K562 (cell line): ENCODE measurements around the gene CCDC97. TPM values are rescaled to one million over a fixed set of nuclear protein-coding genes. Genes with fewer than 3 reads are reported as not detected.

ENCODE experiments used
- ATAC-seq: fragments of 200-7000 bp; cut with Tn5 transposase; 3 replicates; pipeline ENCODE4 v1.9.1; 2020; ENCODE audit warnings: moderate library complexity
- BruUV-seq: library from RNA; stranded (reverse); fragments of 400-500 nt; replicated peaks from 2 replicates; lab custom pipeline; 2021; lab: Mats Ljungman, UMichigan
- CTCF ChIA-PET: fragments of 300-600 bp; formaldehyde crosslinking; extraction: SDS; loops from one replicate; lab custom pipeline; 2021; ENCODE audit warnings: low intra/inter-chr PET ratio; lab: Yijun Ruan, JAX
- POLR2A ChIA-PET: fragments of 300-600, 350-650 bp; sonication (Branson Sonifier 250); formaldehyde crosslinking; extraction: SDS; loops from one replicate; lab custom pipeline; 2021; ENCODE audit warnings: antibody characterized with exemption, inconsistent platforms; lab: Yijun Ruan, JAX
- DNase-seq, 4 experiments: peaks; one replicate each; pipeline versions ENCODE4 v3.0.0 to v3.0.0-alpha.2; 2011 to 2018; ENCODE audit warnings: low spot score in 3 of 4, mixed read lengths in 3 of 4; ENCODE audit errors: extremely low read depth in 1 of 4
- FAIRE-seq: peaks from 2 replicates; lab custom pipeline; 2011; peaks lifted over from hg19 to GRCh38; lab: Jason Lieb, UNC
- H2AFZ ChIP-seq: 2 replicates; pipeline ENCODE4 v1.6.0; 2011; ENCODE audit warnings: low read depth, low read length, control low read depth, inconsistent platforms
- H3K27ac ChIP-seq: fragments of 200-600 bp; 3 replicates; pipeline ENCODE4 v1.8.0; 2011; ENCODE audit warnings: low read depth, mild to moderate bottlenecking, control low read depth, inconsistent platforms, low read length, moderate library complexity, mixed read lengths; ENCODE audit errors: extremely low read depth
- H3K27me3 ChIP-seq, 2 experiments: fragments of 300-600 bp in 1 of 2; 2 replicates in 1 of 2; 3 replicates in 1 of 2; pipeline versions ENCODE4 v1.6.0 to v1.8.0; 2011; ENCODE audit warnings: inconsistent platforms in 2 of 2, low read length in 2 of 2, mild to moderate bottlenecking in 1 of 2, mixed read lengths in 1 of 2, moderate library complexity in 1 of 2; ENCODE audit not compliant: control insufficient read depth in 2 of 2, insufficient read depth in 2 of 2
- H3K36me3 ChIP-seq: fragments of 300-600 bp; 3 replicates; pipeline ENCODE4 v1.8.0; 2011; ENCODE audit warnings: mild to moderate bottlenecking, low read length, inconsistent platforms; ENCODE audit not compliant: control insufficient read depth, insufficient read depth
- H3K4me1 ChIP-seq, 2 experiments: fragments of 200-600 bp in 1 of 2; replicated peaks in 1 of 2; 2 replicates in 1 of 2; 3 replicates in 1 of 2; pipeline versions ENCODE4 v1.5.1 to v1.8.0; 2011; ENCODE audit warnings: inconsistent platforms in 2 of 2, low read length in 2 of 2, mild to moderate bottlenecking in 1 of 2, mixed read lengths in 1 of 2, moderate library complexity in 1 of 2; ENCODE audit not compliant: control insufficient read depth in 2 of 2, insufficient read depth in 2 of 2
- H3K4me2 ChIP-seq: 2 replicates; pipeline ENCODE4 v1.6.1; 2011; ENCODE audit warnings: low read length, control low read depth, inconsistent platforms, mixed read lengths; ENCODE audit not compliant: insufficient read depth
- H3K4me3 ChIP-seq: fragments of 200-600 bp; sonication (generic), shearing (Covaris generic); 2 replicates; pipeline ENCODE4 v1.5.1; 2016; ENCODE audit warnings: control low read depth, inconsistent platforms
- H3K79me2 ChIP-seq: fragments of 200-600 bp; 3 replicates; pipeline ENCODE4 v1.8.0; 2011; ENCODE audit warnings: low read length, inconsistent platforms; ENCODE audit not compliant: control insufficient read depth, insufficient read depth
- H3K9ac ChIP-seq, 2 experiments: 2 replicates each; pipeline versions ENCODE4 v1.6.0 to v1.6.1; 2011; ENCODE audit warnings: low read depth in 2 of 2, low read length in 2 of 2, control low read depth in 1 of 2, inconsistent platforms in 1 of 2, mild to moderate bottlenecking in 1 of 2, mixed read lengths in 1 of 2; ENCODE audit not compliant: insufficient read depth in 1 of 2
- H3K9me1 ChIP-seq: one replicate; pipeline ENCODE4 v1.6.0; 2011; ENCODE audit warnings: inconsistent platforms, mild to moderate bottlenecking, low read length, moderate library complexity; ENCODE audit not compliant: control insufficient read depth, insufficient read depth
- H3K9me3 ChIP-seq: replicated peaks from 2 replicates; pipeline ENCODE4 v1.5.1; 2011; ENCODE audit warnings: low read depth, low read length, inconsistent platforms; ENCODE audit not compliant: control insufficient read depth, insufficient read depth
- H4K20me1 ChIP-seq: replicated peaks from 2 replicates; pipeline ENCODE4 v1.6.1; 2011; ENCODE audit warnings: low read length, inconsistent platforms, mixed read lengths; ENCODE audit not compliant: control insufficient read depth, insufficient read depth
- ATF1 ChIP-seq, 2 experiments: fragments of 450-650 bp in 1 of 2; IDR thresholded peaks; 2 replicates each; pipeline ENCODE4 v1.6.1; 2016; ENCODE audit warnings: missing compliant biosample characterization in 1 of 2, missing genetic modification characterization in 1 of 2
- CTBP1 ChIP-seq: fragments of 450-650 bp; IDR thresholded peaks from 2 replicates; pipeline ENCODE4 v1.6.1; 2016; ENCODE audit warnings: borderline replicate concordance
- ESRRA ChIP-seq: fragments of 450-650 bp; IDR thresholded peaks from 2 replicates; pipeline ENCODE4 v1.6.1; 2014; ENCODE audit warnings: low read depth, mild to moderate bottlenecking, moderate library complexity, borderline replicate concordance
- WGBS: fragments of 100-300 bp; shearing (Covaris generic); methylation state at CpG from one replicate; pipeline ENCODE4 v1.1.6; 2016; ENCODE audit warnings: low coverage, mixed read lengths; ENCODE audit not compliant: insufficient coverage; ENCODE audit errors: missing lambda C conversion rate; 5-methylcytosine and 5-hydroxymethylcytosine counted together
- in situ Hi-C: fragments of 300-500 bp; cut with MboI; formaldehyde crosslinking; loops from 4 replicates; pipeline ENCODE4 v1.15.0; 2018; ENCODE audit warnings: inconsistent platforms, mixed read lengths
- intact Hi-C: fragments of 100-400 bp; cut with micrococcal nuclease; formaldehyde crosslinking; loops from 2 replicates; pipeline ENCODE4 v1.14.2; 2022
- polyA plus RNA-seq, 8 experiments: library from polyadenylated mRNA; depleted of rRNA in 4 of 8; stranded (reverse) in 5 of 8; unstranded in 3 of 8; fragments of >200 nt; fragmentation: Nextera tagmentation in 2 of 8; fragmentation: Illumina TruSeq in 1 of 8; extraction: Ambion mirVana in 2 of 8; extraction: Trizol in 1 of 8; gene quantifications; 2 replicates each; pipeline versions ENCODE4 v1.2.1 to v1.2.3, GENCODE V29; 2011 to 2014; ENCODE audit warnings: inconsistent platforms in 1 of 8, missing spikeins in 1 of 8
- total RNA-seq, 7 experiments: library from RNA; depleted of rRNA in 6 of 7; stranded (reverse); fragments of >200 nt in 6 of 7; fragmentation: Illumina TruSeq in 2 of 7; extraction: Trizol in 2 of 7; gene quantifications; 2 replicates each; pipeline versions ENCODE4 v1.2.1 to v1.2.3, GENCODE V29; 2011 to 2021; ENCODE audit warnings: low replicate concordance in 1 of 7
- TF ChIP-seq, protein P1 (sequence below): fragments of 450-650 bp; IDR thresholded peaks from 2 replicates; pipeline ENCODE4 v1.6.1; 2017; ENCODE audit warnings: mild to moderate bottlenecking, moderate library complexity
- TF ChIP-seq, protein P2 (sequence below), 2 experiments: fragments of 450-650 bp; conservative IDR thresholded peaks; 2 replicates each; pipeline ENCODE4 v1.6.1; 2017; ENCODE audit warnings: mild to moderate bottlenecking in 2 of 2, moderate library complexity in 2 of 2

Gene CCDC97
- total and polyA plus RNA-seq, 9 of the 15 experiments (the other 6 are each of a cell fraction or from before 2014, with no cell fraction given), result 0.60 to 16.5 (median 7.0) TPM

DNA sequence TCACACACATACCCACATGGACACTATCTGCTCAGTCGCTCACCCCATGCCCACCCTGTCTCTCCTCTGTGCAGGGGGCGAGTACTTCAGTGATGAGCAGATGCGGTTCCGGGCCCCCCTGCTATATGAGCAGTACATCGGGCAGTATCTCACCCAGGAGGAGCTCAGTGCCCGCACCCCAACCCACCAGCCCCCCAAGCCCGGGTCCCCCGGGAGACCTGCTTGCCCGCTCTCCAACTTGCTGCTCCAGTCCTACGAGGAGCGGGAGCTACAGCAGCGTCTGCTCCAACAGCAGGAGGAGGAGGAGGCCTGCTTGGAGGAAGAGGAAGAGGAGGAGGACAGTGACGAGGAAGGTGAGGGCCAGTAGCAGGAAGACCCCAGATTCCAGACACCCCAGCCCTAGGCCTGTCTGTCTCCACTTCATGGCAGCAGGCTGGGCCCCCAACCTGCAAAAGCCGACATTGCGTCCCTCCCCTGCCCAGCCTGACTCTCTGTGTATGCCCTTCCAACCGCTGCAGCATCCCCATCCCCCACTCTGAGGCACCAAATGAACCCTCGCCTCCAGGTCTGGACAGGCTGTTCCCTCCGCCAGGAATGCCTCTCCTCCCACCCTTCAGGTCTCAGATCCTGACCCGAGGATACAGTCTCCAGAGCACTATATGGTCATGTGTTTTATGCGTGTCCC lies 9.7 kb downstream of the CCDC97 start:
- peaks cover 33 to 43% of the 10 kb centered on the region in 2 experiments for H3K4me1 ChIP-seq
- ChIA-PET CTCF (interaction anchor here (0.6 kb wide), 1 partner anchor 546 kb away, joined by 3 read pairs; no protein-coding TSS in a partner anchor), POLR2A (interaction anchor here (0.7 to 1.0 kb wide), 2 partner anchors 9 to 15 kb away, joined by 3 read pairs; partner anchors contain the start of gene CCDC97)
- H3K9me3 ChIP-seq, result no peaks in the 10 kb centered on the region; the same call in 1 of the 2 replicates
- H3K4me3 ChIP-seq, result no peak overlapping the region
- DNase-seq (no peak), FAIRE-seq (no peak), ATAC-seq (no peak)
- H2AFZ ChIP-seq, result no peak overlapping the region
- H3K27me3 ChIP-seq, result no peaks in the 10 kb centered on the region
- H3K9me1 ChIP-seq, result peaks cover 5% of the 10 kb centered on the region
- H3K79me2 ChIP-seq, result peaks cover 24% of the 10 kb centered on the region; the same call in 2 of the 3 replicates
- H3K4me2 ChIP-seq, result no peak overlapping the region
- BruUV-seq, result no TSS peak
- in situ Hi-C loops (loop anchor here (25.0 kb wide), 1 partner anchor 243 kb away; no protein-coding TSS in a partner anchor), intact Hi-C loops (loop anchor here (5.0 to 10.0 kb wide), 2 partner anchors 118 to 245 kb away; partner anchors contain the start of gene DMAC2)
- 89% methylated on average over 18 of the region's 20 CpGs for WGBS
- peaks cover 81% of the 10 kb centered on the region for H3K36me3 ChIP-seq
- H4K20me1 ChIP-seq, result peaks cover 6% of the 10 kb centered on the region; the same call in 1 of the 2 replicates
- peak overlapping the region in 1 of 2 experiments; percentile 59; a peak in 2 of 4 replicates for H3K9ac ChIP-seq
- no peak overlapping the region for H3K27ac ChIP-seq
- TF ChIP-seq, protein P1, sequence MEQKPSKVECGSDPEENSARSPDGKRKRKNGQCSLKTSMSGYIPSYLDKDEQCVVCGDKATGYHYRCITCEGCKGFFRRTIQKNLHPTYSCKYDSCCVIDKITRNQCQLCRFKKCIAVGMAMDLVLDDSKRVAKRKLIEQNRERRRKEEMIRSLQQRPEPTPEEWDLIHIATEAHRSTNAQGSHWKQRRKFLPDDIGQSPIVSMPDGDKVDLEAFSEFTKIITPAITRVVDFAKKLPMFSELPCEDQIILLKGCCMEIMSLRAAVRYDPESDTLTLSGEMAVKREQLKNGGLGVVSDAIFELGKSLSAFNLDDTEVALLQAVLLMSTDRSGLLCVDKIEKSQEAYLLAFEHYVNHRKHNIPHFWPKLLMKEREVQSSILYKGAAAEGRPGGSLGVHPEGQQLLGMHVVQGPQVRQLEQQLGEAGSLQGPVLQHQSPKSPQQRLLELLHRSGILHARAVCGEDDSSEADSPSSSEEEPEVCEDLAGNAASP, result no peak
- TF ChIP-seq ESRRA (no peak), CTBP1 (no peak), ATF1 (CRISPR knock-in tag; IDR thresholded peaks at IDR 0.05) (no peak), ATF1 (tag; IDR thresholded peaks at IDR 0.05) (no peak)
- TF ChIP-seq, protein P2, sequence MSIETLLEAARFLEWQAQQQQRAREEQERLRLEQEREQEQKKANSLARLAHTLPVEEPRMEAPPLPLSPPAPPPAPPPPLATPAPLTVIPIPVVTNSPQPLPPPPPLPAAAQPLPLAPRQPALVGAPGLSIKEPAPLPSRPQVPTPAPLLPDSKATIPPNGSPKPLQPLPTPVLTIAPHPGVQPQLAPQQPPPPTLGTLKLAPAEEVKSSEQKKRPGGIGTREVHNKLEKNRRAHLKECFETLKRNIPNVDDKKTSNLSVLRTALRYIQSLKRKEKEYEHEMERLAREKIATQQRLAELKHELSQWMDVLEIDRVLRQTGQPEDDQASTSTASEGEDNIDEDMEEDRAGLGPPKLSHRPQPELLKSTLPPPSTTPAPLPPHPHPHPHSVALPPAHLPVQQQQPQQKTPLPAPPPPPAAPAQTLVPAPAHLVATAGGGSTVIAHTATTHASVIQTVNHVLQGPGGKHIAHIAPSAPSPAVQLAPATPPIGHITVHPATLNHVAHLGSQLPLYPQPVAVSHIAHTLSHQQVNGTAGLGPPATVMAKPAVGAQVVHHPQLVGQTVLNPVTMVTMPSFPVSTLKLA (conservative IDR thresholded peaks at IDR 0.05), result no peak
